ENCODE results near the gene MLNR.

MLNR gene, protein sequence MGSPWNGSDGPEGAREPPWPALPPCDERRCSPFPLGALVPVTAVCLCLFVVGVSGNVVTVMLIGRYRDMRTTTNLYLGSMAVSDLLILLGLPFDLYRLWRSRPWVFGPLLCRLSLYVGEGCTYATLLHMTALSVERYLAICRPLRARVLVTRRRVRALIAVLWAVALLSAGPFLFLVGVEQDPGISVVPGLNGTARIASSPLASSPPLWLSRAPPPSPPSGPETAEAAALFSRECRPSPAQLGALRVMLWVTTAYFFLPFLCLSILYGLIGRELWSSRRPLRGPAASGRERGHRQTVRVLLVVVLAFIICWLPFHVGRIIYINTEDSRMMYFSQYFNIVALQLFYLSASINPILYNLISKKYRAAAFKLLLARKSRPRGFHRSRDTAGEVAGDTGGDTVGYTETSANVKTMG

DNA sequence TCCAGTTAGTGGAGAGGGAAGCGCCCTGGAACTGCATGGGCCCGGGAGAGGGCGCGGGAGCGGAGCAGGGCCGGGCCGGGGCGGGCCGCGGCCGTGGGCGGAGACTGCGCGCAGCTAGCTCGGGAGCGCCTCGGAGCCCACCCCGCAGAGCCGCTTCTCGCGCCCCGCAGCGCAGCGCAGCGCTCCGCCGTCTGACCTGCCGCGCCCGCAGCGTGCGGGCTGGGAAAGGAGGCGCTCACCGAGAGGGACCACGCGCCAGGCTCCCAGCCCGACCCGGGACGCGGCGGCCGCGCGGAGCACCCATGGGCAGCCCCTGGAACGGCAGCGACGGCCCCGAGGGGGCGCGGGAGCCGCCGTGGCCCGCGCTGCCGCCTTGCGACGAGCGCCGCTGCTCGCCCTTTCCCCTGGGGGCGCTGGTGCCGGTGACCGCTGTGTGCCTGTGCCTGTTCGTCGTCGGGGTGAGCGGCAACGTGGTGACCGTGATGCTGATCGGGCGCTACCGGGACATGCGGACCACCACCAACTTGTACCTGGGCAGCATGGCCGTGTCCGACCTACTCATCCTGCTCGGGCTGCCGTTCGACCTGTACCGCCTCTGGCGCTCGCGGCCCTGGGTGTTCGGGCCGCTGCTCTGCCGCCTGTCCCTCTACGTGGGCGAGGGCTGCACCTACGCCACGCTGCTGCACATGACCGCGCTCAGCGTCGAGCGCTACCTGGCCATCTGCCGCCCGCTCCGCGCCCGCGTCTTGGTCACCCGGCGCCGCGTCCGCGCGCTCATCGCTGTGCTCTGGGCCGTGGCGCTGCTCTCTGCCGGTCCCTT, at the start of gene MLNR:
MLNR (plus strand) TSS at position 303 of the 820 bp plus-strand sequence; CDS start at position 303, 0 bp downstream.
- in situ Hi-C loops (cut with MboI; ENCODE audit: low sequenced_read_pairs), result no loop called here

DNA sequence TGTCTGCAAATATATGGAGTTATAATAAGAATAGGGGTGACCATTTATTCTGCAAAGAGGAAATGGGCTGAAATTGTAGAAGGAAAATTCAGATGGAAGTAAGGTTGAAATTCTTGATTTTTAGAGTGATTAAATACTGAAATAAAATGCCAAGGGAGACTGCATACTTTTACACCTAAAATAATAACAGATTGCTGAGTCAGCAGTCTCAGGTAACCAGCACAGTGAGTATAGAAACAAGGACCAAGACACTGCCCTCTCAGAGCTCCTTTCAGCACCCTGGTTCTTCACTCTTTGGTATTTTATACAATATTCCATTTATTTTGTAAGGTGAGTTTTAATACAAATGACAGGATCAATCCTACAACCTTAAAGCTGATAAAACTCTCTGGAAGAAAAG, 48.8 kb upstream of the MLNR start:
- in situ Hi-C loops (cut with MboI; ENCODE audit: low sequenced_read_pairs), result no loop called here

DNA sequence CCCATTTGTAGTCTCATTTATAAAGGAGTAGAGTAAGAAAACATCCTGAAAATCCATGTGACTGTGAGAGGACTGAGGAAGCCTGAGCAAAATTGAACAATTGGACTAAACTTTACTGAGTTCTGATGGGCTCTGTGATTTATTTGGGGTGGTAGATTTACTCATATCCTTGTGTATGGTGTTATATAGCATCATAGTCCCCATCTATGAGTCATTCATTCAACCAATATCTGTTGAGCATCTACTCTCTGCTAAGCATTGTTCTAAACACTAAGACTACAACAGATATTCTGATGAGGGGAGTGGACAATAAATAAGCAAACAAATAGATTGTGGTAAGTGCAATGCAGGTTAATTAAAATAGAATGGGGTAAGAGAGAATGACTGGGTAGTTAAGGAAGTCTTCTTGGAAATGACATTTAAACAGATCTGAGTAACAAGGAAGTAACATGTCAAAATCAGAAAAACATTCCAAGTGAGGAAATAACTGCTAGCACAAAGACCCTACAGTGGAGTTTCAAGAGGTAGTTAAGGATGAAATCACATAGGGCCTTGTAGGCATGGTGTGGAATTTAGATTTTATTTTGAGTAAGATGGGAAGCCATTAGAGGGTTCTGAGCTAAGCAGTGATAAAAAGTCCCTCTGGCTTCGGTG, 36.3 kb upstream of the MLNR start:
- in situ Hi-C loops (cut with MboI; ENCODE audit: low sequenced_read_pairs), result no loop called here

DNA sequence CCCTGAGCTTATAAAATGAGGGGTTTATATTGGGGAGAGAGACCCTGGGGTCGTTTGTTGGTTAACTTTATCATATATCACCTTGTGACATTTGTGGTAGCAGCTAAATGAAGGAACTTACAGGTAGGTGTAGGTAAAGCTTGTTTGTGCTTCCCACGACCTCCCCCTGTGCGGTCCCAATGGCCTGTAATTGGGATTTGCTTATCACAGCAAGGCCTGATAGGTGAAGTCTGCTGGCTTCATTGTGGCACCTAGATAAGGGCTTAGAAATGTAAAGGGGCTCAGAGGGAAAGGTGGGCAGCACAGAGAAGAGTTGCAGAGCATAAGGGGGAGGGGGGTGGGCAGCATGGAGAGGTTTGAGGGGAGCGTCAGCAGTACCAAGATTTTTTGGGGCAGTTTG, 35.5 kb upstream of the MLNR start:
- in situ Hi-C loops (cut with MboI; ENCODE audit: low sequenced_read_pairs), result no loop called here

DNA sequence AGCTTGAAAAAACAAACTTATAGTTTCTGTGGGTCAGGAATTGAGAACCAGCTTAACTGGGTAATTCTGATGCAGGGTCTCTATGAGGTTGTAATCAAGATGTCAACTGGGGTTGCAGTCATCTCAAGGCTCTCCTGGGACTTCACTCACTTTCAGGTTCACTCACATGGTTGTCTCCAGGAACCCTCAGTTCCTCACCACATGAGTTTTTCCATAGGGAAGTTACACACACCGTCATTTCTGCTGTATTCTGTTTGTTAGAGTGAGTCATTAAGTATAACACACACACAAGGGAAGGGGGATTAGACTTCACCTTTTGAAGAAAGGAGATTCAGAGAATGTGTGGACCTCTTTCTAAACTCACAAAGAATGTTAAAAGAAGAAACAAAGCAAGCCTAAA, 34.9 kb upstream of the MLNR start:
- in situ Hi-C loops (cut with MboI; ENCODE audit: low sequenced_read_pairs), result no loop called here

DNA sequence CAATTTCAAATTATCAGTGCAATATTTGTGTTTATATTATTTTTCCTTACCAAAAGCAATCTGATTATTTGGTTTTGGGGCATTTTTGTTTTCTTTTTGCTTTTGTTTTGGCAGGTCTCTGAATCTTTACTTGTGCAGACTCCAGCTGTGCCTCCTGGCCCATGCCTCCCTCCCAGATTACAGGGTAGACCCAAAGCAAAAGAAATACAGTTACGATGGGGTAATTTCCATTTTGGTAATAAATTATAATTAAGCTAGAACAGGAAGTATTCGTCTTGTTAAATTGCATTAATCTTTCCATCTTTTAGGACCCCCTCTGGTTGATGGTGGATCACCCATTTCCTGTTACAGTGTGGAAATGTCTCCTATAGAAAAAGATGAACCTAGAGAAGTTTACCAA, 29.2 kb upstream of the MLNR start:
- in situ Hi-C loops (cut with MboI; ENCODE audit: low sequenced_read_pairs), result no loop called here

DNA sequence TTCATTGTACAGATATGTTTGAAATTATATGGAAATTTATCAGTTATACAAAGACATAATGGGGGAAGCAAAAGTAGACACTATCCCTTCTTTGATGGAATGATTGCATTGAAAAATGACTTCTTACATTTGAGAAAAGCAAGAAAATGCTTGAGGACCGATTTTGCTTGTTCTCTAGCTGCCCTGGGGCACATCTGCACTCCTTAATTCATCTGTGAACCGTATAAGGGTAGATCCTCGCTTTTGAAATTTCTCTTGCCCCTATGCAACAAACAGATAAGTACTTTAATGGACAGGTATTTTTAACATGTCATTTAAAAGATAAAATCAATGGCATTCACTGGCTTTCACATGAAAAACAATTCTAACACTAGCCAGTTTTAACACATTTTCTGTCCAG, 13.5 kb upstream of the MLNR start:
- in situ Hi-C loops (cut with MboI; ENCODE audit: low sequenced_read_pairs), result no loop called here

DNA sequence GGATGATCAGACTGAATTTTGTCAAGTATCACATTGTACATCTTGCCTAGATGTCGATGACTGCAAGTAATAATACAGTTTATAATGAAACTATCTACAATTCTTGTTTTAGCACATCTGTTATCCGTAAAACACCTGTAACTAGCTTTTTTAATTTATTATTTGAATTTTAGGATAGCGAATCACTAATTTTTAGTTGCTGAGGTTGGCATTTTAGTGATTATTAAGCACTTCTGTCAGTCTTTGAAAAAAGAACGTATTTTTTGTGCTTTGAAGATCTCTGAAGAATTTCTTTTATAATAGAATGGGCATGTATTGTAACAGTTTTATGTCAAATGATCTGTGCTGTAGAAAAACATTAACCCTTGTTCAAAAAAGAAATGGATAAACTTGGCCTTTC, 11.5 kb upstream of the MLNR start:
- in situ Hi-C loops (cut with MboI; ENCODE audit: low sequenced_read_pairs), result no loop called here

DNA sequence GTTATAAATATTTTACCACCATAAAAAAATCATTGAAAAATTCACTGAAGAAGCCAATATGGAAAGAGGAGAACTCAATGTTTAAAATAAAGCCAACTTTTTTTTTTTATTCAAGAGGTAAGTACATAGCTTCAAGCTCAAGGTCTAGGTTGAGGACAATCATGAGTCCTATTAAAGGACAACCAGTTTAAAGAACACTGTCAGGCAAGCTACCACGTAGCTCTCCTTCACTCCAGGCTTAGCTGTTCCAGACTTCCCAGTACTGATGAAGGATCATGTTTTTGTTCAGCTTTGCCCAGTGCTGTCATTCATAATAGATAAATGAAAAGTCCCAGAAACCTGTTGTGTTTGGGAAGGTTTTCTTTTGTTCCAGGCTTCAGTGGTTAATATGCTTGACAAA, 10.0 kb upstream of the MLNR start:
- in situ Hi-C loops (cut with MboI; ENCODE audit: low sequenced_read_pairs), result no loop called here

DNA sequence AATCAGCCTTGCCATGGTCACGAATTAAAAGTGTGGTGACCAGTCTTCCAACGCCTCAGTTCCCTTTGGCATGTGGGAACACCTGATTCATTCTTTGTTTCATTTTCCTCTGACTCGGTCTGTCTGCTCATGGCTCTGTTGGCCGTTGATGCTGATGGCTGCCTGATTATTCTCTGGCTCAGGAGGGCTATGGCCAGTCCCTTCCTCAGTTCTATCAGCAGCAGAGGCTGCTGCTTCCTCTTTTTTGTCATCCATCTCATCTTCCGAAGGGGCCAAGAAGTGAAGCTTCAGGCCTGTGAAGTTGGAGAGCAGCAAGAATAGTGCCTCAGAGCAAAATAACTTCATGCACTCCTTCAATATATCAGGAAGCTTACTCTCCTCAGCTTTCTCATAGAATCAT, 9.5 kb upstream of the MLNR start:
- in situ Hi-C loops (cut with MboI; ENCODE audit: low sequenced_read_pairs), result no loop called here

DNA sequence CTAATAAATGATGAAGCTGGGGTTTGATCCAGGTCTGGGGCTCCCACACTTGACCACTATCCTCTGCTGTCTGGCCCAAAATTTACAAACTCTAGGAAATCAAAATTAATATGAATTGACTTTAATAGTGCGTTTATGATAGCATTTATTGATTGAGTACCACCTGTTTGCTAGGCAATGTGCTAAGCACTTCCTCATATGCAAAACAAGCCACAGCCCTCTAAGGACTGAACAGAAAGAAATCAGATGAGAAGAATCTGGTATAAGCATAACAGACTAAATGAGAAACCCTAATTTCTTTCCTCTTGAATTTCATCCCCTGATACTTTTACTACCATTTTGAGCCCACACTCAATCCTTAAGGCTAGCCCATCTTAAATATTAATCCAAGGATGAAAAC, 6.6 kb upstream of the MLNR start:
- in situ Hi-C loops (cut with MboI; ENCODE audit: low sequenced_read_pairs), result no loop called here

DNA sequence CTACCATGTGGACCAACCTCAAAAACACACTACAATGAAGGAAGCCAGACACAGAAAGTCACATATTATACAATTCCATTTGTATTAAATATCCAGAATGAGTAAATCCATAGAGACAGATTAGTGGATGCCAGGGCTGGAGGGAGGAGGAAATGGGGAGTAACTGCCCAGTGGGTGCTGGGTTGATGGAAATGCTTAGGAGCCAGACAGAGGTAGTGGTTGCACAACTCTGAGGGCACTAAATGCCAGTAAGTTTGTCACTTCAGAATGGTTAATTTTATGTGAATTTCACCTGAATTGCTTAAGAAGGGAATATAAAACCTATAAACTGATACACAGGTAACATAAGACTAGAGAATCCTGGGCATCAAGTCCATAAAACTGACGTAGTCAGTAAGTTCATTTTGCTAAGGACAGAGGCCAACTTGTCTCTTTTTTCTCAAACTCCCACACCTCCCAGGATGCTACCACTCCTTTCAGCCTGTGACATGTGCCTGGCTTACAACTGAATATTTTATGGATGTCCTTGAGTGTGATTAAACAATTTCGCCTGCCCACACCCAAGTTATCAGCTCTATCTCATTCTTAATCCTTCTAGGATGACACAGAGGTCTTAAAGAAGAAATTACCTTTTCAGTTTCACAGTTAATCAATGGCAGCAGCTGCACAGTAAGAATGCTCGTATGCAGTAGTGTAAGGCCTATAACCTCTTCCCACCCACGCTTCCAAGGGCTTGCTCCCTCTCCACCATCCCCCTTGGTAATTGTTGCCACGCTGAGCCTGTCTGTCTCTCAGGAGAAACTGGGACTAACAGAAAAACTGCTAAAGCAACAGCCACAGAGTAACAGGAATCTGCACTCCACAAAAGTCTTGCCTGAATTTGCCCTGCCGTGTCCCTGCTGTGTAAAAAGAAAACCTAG, 5.9 kb upstream of the MLNR start:
- in situ Hi-C loops (cut with MboI; ENCODE audit: low sequenced_read_pairs), result no loop called here

DNA sequence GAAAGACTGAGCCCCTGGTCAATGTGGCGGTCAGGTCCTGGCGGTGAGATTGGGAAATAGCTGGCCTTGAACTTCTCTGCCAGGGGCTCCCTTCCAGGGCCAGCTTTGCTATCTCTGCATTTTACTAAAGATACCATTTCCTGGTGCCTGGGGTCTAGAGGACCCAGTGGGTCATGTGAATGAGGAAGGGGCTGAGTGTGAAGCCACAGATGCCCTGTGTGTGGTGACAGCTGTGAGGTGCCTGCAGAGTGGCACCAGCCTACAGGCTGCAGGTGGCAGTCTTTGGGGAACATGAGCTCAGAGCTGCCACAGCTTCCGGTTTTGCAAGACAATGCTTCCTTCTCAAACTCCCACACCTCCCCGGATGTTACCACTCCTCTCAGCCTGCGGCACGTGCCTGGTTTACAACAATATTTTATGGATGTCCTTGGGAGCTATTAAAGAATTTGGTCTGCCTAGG, 5.2 kb upstream of the MLNR start:
- in situ Hi-C loops (cut with MboI; ENCODE audit: low sequenced_read_pairs), result no loop called here

DNA sequence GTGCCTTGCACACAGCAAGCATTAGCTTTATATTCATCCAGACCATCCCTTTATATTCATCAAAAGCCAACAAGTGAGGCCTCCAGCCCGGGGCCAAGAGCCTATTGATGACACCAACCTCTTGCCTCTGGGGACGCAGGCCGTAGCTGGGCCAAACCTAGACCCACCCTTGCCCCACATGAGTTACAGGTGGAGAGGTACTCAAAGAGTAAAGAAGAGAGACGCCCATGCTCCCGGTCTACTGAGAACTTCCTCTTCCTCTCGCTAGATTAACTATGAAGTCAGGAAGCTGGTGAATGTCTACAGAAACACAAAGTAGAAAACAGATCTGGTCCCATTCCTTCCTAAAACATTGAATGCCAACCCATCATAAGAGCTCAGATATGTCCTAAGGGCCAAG, 3.8 kb upstream of the MLNR start:
- in situ Hi-C loops (cut with MboI; ENCODE audit: low sequenced_read_pairs), result no loop called here

DNA sequence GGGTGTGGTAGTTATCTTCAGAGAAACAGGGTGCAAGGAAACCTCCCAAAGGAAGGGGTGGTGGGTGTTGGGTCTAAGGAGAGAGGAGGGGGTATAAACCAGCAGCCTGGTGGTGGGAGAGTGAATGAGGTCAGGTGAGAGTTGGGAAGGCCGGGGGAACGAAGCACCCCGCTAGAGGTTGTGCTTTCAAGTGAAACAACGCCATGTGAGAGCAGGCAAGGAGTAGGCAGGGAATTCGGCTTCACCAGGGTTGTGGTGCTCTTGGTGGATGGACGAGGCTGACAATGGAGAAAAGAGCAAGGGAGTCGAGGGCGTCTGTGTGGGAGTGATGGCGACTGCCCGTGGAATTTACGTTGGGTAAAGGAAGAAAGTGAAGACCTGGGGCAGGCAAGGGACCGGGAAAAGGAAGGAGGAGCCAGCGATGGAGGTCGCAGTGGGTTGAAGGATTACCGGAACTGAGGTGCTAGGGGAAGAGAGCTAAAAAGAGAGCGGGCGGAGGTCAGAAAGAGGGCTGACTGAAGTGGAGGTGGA, 2.1 kb upstream of the MLNR start:
- in situ Hi-C loops (cut with MboI; ENCODE audit: low sequenced_read_pairs), result no loop called here

DNA sequence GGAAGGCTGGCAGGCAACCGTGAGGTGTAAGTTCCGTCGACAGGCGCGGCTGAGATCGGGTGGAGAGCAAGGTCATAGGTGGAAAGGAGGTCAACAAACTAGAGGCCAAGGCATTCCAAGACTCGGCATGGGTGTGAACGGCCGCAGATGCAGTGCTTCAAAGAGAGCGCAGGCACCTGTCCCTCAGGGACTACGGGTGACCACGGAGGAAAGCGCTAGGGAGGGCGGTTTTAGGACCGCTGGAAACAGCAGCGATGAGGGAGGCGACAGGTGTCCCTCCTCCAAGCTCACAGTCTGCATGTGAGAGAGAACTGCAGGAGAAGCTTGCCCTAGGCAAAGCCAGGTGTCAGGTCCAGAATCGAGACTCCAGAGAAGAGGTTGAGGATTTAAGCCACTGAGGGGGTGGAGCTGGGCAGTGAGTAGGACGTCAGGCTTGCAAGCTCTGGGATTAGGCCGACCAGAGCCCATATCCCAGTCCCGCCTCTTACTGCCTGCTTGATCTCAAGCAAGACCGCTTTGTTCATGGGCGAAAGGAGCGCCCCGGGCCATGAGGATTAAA, 1.6 kb upstream of the MLNR start:
- in situ Hi-C loops (cut with MboI; ENCODE audit: low sequenced_read_pairs), result no loop called here

DNA sequence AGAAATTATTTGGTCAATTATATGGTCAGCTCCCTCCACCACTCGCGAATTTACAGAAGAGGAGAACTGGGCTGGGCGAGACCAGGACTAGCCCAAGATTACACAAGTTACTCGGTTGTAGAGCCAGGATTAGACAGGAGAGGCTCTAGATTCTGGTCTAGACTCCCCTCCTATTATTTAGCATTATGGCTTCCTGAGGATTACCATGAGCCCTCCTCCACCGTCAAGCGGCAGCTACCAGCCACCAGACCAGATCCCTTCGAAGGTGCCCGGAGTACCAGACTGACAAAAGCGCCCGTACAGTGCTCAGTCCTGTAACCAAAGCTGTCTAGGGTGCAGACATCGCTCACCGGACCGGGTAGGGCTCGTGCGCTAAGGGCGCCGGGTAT, 497 bp upstream of the MLNR start:
- in situ Hi-C loops (cut with MboI; ENCODE audit: low sequenced_read_pairs), result no loop called here

DNA sequence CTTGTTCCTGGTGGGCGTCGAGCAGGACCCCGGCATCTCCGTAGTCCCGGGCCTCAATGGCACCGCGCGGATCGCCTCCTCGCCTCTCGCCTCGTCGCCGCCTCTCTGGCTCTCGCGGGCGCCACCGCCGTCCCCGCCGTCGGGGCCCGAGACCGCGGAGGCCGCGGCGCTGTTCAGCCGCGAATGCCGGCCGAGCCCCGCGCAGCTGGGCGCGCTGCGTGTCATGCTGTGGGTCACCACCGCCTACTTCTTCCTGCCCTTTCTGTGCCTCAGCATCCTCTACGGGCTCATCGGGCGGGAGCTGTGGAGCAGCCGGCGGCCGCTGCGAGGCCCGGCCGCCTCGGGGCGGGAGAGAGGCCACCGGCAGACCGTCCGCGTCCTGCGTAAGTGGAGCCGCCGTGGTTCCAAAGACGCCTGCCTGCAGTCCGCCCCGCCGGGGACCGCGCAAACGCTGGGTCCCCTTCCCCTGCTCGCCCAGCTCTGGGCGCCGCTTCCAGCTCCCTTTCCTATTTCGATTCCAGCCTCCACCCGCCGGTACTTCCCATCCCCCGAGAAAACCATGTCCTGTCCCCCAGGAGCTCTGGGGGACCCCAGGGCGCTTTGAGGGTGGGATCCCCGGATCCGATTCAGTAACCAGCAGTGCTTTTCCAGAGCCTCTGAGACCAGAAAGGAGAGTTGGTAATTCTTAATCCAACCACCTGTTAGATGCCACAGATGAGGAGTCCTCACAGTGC, 885 bp downstream of the MLNR start:
- in situ Hi-C loops (cut with MboI; ENCODE audit: low sequenced_read_pairs), result no loop called here

DNA sequence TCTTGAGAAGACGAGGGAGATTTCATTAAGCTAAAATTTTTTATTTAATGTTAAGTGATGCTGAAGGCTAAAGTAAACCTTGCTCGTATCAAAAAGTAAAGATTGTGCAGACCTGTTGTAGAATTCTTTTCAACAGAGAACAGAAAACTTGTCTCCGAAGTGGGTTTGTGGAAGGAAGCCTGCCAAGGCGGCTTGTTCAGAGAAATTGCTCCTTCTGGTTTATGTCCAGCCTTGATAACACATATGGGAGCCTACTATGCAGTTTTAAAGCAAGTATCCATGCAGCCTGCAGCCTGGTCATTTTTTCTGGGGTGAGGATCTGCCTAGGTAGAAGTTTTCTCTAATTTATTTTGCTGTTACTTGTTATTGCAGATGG, 1.4 kb downstream of the MLNR start:
- in situ Hi-C loops (cut with MboI; ENCODE audit: low sequenced_read_pairs), result no loop called here
